Mesodermal cell (in vitro differentiated cells): ENCODE results near the gene HNRNPLL.

ENCODE experiments used
- H3K27ac ChIP-seq: 2 replicates; pipeline ENCODE4 v1.7.0; 2013; ENCODE audit warnings: mild to moderate bottlenecking, low read depth, low read length, moderate library complexity; ENCODE audit not compliant: severe bottlenecking
- H3K36me3 ChIP-seq: 2 replicates; pipeline ENCODE4 v1.7.1; 2013; ENCODE audit warnings: mild to moderate bottlenecking, low read length, moderate library complexity; ENCODE audit not compliant: control insufficient read depth, insufficient read depth
- H3K4me1 ChIP-seq: one replicate; pipeline ENCODE4 v1.7.1; 2013; ENCODE audit warnings: mild to moderate bottlenecking, low read length; ENCODE audit not compliant: insufficient read depth, control insufficient read depth, poor library complexity, severe bottlenecking
- H3K4me3 ChIP-seq: 2 replicates; pipeline ENCODE4 v1.7.0; 2013; ENCODE audit warnings: low read length, control low read depth, mild to moderate bottlenecking; ENCODE audit not compliant: insufficient read depth, poor library complexity, severe bottlenecking; ENCODE audit errors: extremely low read depth
- H3K9me3 ChIP-seq: 2 replicates; pipeline ENCODE4 v1.7.1; 2013; ENCODE audit warnings: mild to moderate bottlenecking, low read length, moderate library complexity; ENCODE audit not compliant: control insufficient read depth
- WGBS, 2 experiments: methylation state at CpG; one replicate each; pipeline ENCODE4 v1.1.5; 2013; ENCODE audit warnings: missing lambda C conversion rate in 2 of 2; ENCODE audit not compliant: insufficient coverage in 2 of 2; 5-methylcytosine and 5-hydroxymethylcytosine counted together

The HNRNPLL gene

DNA sequence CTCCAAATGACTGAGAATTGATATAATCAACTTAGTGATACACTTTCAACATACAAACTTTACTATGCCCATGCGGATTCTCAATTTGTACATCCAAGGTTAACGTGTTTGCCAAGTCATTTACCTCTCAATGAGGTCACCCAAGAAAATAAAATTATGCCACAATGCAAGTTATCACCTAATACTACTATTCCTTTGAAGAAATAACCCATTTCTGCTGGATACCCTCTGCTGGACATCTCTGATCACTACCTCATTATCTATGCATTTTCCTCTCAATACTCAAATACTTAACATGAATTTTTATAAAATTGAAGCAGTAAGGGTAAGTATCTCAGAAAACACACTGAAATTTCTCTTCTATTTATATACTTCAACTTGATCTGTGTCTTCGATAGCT is 12.7 kb downstream of the HNRNPLL start:
- 100% methylated on average over 2 of the region's 3 CpGs for WGBS, 2 experiments
- no peaks in the 10 kb centered on the region for H3K9me3 ChIP-seq
- H3K36me3 ChIP-seq = peaks cover 58% of the 10 kb centered on the region
- H3K4me3 ChIP-seq = no peak overlapping the region
- no peak overlapping the region for H3K27ac ChIP-seq
- no peaks in the 10 kb centered on the region for H3K4me1 ChIP-seq

DNA sequence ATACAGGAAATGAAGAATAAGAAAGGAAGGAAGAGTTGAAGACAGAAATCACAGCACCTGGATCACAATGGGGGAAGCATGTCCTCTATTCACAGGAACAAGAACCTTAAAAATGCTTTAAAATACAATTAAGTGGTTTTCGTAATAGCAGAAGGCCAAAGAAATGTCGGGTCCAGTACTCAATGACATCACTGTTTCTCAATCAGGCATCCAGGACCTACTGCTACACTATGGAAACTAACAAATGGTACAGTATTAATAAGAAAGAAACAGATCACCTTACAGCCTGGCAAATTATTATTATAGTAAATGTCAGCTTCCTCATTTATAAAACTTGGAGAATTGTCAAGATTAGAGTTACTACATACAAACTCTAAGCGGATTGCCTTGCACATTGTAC is 15.8 kb downstream of the HNRNPLL start:
- no CpG with 5 or more reads among the region's 3 CpGs for WGBS, 2 experiments
- Histone ChIP-seq H3K36me3 (peaks cover 59% of the 10 kb centered on the region), H3K9me3 (no peaks in the 10 kb centered on the region), H3K4me3 (no peak overlapping the region), H3K4me1 (no peaks in the 10 kb centered on the region), H3K27ac (no peak overlapping the region)

DNA sequence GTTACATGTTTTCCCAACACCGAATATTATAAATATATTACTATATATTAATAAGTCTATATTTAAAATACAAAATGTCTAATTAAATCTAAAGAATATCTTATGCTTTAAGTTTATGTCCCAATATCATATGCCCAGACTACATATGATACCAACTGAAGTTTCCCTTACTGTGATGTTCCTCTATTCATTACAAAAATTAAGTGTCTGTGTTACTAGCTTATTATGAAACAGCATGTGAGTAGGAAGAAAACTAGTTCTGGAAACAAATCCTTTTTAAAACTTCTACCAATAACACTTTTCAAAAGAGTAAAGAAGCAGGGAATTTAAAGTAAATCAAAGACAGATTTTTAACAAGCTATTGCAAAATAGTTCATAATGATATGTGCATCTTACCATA is 17.8 kb downstream of the HNRNPLL start:
- no peaks in the 10 kb centered on the region for H3K9me3 ChIP-seq
- H3K36me3 ChIP-seq = peaks cover 61% of the 10 kb centered on the region
- H3K4me3 ChIP-seq = no peak overlapping the region
- H3K4me1 ChIP-seq = no peaks in the 10 kb centered on the region
- no peak overlapping the region for H3K27ac ChIP-seq
- WGBS, 2 experiments = no CpG with 5 or more reads among the region's 1 CpG

DNA sequence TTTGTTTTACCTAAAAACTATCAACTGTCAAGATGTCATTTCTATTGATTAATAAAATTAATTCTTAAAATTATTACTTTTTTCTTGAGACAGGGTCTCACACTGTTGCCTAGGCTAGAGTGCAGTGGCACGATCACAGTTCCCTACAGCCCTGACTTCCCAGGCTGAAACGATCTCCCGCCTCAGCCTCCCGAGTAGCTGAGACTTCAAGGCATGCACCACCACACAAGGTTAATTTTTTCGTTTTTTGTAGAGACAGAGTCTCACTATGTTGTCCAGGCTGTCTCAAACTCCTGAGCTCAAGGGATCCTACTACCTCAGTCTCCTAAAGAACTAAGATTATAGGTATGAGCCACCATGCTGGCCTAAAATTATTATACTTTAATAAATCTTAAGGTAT is 18.7 kb downstream of the HNRNPLL start:
- WGBS, 2 experiments = 88 to 95% methylated on average over 5 of the region's 5 CpGs
- no peaks in the 10 kb centered on the region for H3K9me3 ChIP-seq
- no peak overlapping the region for H3K4me3 ChIP-seq
- peaks cover 59% of the 10 kb centered on the region for H3K36me3 ChIP-seq
- no peak overlapping the region for H3K27ac ChIP-seq
- no peaks in the 10 kb centered on the region for H3K4me1 ChIP-seq

DNA sequence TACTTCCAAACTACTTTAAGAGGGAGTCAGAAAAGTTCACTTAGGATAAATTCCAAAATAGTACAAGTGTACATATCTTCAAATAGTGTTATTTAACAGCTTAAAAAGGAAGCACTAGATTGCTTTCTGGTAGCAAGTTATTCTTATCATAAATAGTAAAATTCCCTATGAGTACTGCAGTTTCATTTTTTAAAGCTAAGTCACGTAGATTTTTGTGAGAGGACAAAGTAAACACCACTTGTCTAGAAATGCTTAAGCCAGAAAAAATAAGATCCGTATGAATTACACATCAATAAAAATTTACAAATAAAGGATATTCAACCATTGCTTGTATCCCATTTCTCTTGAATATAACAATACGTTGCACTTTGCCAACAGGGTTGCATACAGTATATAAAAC is 19.2 kb downstream of the HNRNPLL start:
- Histone ChIP-seq H3K27ac (no peak overlapping the region), H3K36me3 (peaks cover 64% of the 10 kb centered on the region)

DNA sequence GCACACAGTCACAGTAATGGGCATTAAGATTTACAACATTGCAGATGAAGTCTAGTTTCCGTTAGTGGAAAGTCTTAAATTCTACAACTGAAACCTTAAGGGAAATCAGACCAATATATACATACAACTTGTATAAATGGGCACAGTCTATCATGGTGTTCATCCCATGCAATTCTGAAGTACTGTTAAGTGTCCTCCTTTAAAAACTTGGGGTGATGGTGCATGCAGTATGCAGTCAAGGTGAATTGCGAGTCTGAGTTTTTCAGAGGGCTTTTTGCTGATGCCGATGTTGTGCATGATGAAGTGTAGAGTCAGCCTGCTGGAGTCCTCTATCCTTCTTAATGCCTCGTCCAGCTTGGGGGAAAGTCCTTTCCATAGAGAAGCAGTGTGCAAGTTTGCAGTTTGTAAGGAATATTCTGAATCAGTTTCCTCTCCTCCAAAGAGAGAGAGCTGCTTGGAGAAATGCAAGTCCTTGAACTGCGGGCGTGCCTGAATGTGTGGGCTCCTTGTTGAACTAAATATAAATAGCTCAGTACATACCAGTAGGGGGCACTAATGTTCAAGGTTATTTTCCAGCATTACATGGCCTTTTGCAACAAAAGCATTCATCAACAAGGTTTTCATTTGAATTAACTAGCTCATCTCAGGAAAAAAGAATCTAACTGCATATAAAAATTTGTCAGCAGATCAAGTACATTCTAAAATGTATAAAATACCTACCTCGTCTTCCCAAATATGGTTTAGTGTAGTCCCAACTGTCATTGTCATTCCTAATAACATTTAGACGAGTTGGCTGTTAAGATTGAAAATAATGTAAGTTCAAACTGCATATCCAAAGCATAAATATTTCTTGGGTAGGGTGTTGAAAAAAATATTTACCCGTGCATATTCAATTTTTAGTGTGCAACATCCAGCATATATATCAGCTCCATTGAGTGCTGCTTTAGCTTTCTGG is 21.3 kb downstream of the HNRNPLL start:
- Histone ChIP-seq H3K4me3 (no peak overlapping the region), H3K9me3 (no peaks in the 10 kb centered on the region), H3K36me3 (peaks cover 61% of the 10 kb centered on the region), H3K4me1 (no peaks in the 10 kb centered on the region), H3K27ac (no peak overlapping the region)
- 90 to 95% methylated on average over 3 of the region's 9 CpGs for WGBS, 2 experiments

More for the DNA sequence above, 19.2 kb downstream of the HNRNPLL start:
- Histone ChIP-seq H3K4me3 (no peak overlapping the region), H3K9me3 (no peaks in the 10 kb centered on the region), H3K4me1 (no peaks in the 10 kb centered on the region)
- 100% methylated on average over 1 of the region's 3 CpGs; no CpG with 5 or more reads in 1 of the 2 experiments for WGBS, 2 experiments

DNA sequence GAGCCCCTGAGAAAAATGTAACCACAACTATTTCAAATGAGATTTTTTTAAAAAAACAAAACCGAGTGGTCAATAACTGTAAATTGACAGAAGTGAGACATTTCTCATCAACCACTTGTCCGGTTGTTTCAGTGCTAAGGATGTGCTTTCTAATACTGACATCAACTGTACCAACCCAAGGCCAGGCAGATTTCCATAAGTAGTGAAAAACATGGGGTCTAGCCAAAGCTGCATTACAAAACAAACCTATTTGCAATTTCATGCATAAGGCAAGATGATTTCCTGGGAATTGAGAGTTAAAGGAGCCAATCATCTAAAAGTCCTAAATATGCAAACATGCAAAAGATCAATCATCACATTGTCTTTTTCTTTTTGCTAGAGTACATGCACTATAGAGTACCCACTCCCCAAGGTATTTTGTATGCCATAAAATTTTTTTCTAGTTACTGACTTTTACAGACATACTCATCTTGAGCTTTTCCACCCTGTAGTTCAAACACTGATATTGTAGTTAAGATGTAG is 22.6 kb downstream of the HNRNPLL start:
- 80 to 100% methylated on average over 2 of the region's 2 CpGs for WGBS, 2 experiments
- Histone ChIP-seq H3K9me3 (no peaks in the 10 kb centered on the region), H3K36me3 (peaks cover 57% of the 10 kb centered on the region)

DNA sequence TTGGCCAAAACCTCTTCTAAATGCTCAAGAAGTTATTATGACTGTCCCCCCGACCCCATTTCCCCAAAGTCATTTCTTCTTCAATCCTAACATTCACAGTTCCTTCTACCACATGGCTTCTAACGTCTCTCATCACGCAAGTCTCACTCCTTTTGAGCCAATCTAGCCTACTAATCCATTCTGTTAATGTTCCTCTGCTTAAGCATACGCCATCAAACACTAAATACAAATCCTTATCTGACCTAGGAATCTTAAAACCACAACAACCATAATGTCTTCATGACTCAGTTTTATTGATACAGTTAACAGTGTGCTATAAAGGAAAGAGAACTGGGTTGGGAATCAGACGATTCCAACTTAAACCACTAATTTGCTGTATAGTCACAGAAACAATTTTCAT is 23.9 kb downstream of the HNRNPLL start:
- no peak overlapping the region for H3K27ac ChIP-seq
- 87 to 93% methylated on average over 3 to 4 of the region's 5 CpGs for WGBS, 2 experiments
- peaks cover 3% of the 10 kb centered on the region for H3K4me1 ChIP-seq
- peaks cover 48% of the 10 kb centered on the region for H3K36me3 ChIP-seq
- H3K9me3 ChIP-seq = no peaks in the 10 kb centered on the region
- no peak overlapping the region for H3K4me3 ChIP-seq

More for the DNA sequence above, 22.6 kb downstream of the HNRNPLL start:
- H3K4me3 ChIP-seq = no peak overlapping the region
- peaks cover 3% of the 10 kb centered on the region for H3K4me1 ChIP-seq
- H3K27ac ChIP-seq = no peak overlapping the region

DNA sequence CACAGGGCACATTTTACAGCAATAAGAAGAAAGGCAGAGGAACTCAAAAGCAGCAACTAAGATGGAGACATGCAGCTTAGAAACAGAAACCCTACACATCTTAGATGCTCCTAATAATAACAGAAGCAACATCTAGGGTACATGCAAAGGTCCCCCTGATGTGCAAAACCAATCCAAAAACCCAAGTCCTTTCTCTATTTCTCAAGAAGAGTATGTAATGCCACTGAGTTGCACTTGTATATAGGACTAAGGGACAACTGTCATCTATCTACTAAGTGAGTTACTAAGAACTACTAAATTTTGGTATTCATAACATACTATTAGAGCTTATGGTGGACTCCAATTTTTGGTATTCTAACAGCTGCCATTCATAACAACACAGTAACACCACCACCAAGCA is 28.4 kb downstream of the HNRNPLL start:
- Histone ChIP-seq H3K4me3 (no peak overlapping the region), H3K27ac (no peak overlapping the region), H3K9me3 (no peaks in the 10 kb centered on the region), H3K4me1 (peaks cover 3% of the 10 kb centered on the region), H3K36me3 (peaks cover 49% of the 10 kb centered on the region)

DNA sequence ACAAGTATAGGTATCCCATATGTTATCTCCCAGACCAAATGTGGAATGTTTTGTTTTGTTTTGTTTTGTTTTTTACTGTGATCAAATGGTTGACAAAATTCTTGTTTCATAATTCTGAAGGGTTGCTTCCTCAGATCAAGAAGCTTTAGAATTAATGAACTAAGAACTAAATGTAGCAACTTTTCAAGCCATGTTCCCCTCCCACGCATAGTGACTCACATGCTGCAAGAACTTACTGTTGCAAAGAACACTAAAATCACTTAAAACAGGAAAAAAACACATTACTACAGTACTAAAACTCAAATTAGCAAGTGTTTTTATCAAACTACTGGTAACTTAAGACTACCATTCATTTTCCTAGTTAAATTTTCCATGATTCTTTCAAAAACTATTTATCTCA is 30.6 kb downstream of the HNRNPLL start:
- H3K4me1 ChIP-seq = peaks cover 3% of the 10 kb centered on the region
- WGBS, 2 experiments = 100% methylated on average over 1 of the region's 1 CpG
- H3K36me3 ChIP-seq = peaks cover 49% of the 10 kb centered on the region
- no peak overlapping the region for H3K4me3 ChIP-seq
- H3K27ac ChIP-seq = no peak overlapping the region
- H3K9me3 ChIP-seq = no peaks in the 10 kb centered on the region

DNA sequence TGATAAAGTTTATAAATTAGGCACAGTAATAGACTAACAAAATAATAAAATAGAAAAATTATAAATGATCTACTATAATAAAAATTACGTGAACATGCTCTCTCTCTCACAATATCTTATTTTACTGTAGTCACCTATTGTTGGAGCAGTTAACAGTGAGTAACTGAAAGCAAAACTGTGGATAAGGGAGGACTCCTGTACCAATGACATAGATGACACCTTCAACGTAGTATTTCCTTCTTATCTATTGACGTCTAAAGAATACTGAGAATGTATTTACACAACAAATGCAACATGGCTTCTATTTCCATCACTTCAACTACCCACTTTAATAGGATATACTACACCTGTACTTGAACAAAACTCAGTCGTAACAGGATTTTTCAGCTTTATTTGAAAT is 31.5 kb downstream of the HNRNPLL start:
- Histone ChIP-seq H3K9me3 (no peaks in the 10 kb centered on the region), H3K36me3 (peaks cover 52% of the 10 kb centered on the region)
- 91 to 100% methylated on average over 3 of the region's 4 CpGs for WGBS, 2 experiments

More for the DNA sequence above, 31.5 kb downstream of the HNRNPLL start:
- H3K4me1 ChIP-seq = peaks cover under 1% of the 10 kb centered on the region
- H3K27ac ChIP-seq = no peak overlapping the region
- H3K4me3 ChIP-seq = no peak overlapping the region
